Tibial artery (tissue), 4 donors: ENCODE results near the gene GSG1L.

ENCODE experiments used
- DNase-seq, 2 donors: peaks; one replicate each; pipeline ENCODE4 v3.0.0-alpha.2; 2019
- H3K27ac ChIP-seq, 2 donors: fragments of 200-600 bp; sonication (generic) in 1 of 2; 1 replicate in 1 of 2; 2 replicates in 1 of 2; pipeline ENCODE4 v1.5.1; 2018 to 2019; ENCODE audit warnings: mild to moderate bottlenecking in 1 of 2
- H3K27me3 ChIP-seq, 2 donors: fragments of 200-600 bp; sonication (generic) in 1 of 2; one replicate each; pipeline versions ENCODE4 v1.5.1 to v1.6.0; 2016 to 2019
- H3K36me3 ChIP-seq, 3 donors: fragments of 200-600 bp; sonication (generic) in 2 of 3; one replicate each; pipeline ENCODE4 v1.5.1; 2016 to 2019; ENCODE audit warnings: mild to moderate bottlenecking in 2 of 3
- H3K4me1 ChIP-seq, 4 donors: fragments of 200-600 bp; sonication (generic) in 2 of 4; 1 replicate in 3 of 4; 2 replicates in 1 of 4; pipeline ENCODE4 v1.5.1; 2016 to 2019
- H3K4me3 ChIP-seq, 2 donors: fragments of 200-600 bp; sonication (generic) in 1 of 2; 1 replicate in 1 of 2; 2 replicates in 1 of 2; pipeline ENCODE4 v1.5.1; 2018 to 2019; ENCODE audit warnings: mild to moderate bottlenecking in 2 of 2
- H3K9me3 ChIP-seq, 3 donors: fragments of 200-600 bp; sonication (generic) in 1 of 3; one replicate each; pipeline ENCODE4 v1.5.1; 2016 to 2019
- CTCF ChIP-seq, 2 experiments: fragments of 200-600 bp in 1 of 2; fragments of 450-650 bp in 1 of 2; IDR thresholded peaks; one replicate each; pipeline ENCODE4 v1.5.1; 2017 to 2019; ENCODE audit warnings: antibody characterized with exemption in 2 of 2, mild to moderate bottlenecking in 1 of 2, moderate library complexity in 1 of 2
- intact Hi-C: fragments of 100-400 bp; cut with DNase I; formaldehyde crosslinking; loops from one replicate; pipeline ENCODE4 v1.15.0; 2023; ENCODE audit warnings: low total_unique reads

Gene GSG1L

DNA sequence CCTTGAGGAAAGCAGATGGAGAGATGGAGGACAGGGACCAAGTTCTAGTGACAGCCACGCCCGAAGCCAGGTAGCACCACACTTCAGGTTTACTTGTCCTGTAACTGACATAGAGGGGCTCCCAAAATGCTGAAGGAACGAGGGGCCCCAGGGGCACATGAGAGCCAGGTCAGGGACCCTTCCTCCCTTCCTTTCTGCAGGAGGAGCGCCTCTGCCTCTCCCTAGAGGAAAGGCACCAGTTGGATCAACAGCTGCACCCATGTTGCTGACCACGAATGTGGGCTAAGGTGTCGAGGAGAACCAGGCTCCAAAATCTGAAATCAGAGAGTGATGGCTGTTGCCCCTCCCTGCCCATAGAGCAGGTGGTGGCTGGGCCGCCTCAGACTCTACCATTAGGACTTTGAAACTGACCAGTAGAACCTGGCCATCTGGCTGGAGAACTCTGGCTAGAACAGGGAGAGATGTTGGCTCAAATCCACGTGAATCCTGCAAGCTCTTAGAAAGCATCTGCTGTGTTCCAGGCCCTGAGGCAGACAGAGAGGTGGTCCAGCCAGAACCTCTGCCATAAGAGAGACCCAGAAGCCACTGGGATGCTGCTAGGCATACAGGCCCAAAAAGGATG, 294.8 kb downstream of the GSG1L start:
- no peaks in the 10 kb centered on the region for H3K9me3 ChIP-seq
- H3K36me3 ChIP-seq: peaks cover 7 to 86% (median 64%) of the 10 kb centered on the region in 3 donors
- intact Hi-C loops: no loop called here
- no peaks in the 10 kb centered on the region for H3K27me3 ChIP-seq
- H3K27ac ChIP-seq: no peak overlapping the region
- no peak for DNase-seq
- H3K4me1 ChIP-seq: peaks cover 0 to 4% (median 0%) of the 10 kb centered on the region in 4 donors
- no peak overlapping the region for H3K4me3 ChIP-seq
- TF ChIP-seq CTCF (IDR thresholded peaks at IDR 0.05): no peak

DNA sequence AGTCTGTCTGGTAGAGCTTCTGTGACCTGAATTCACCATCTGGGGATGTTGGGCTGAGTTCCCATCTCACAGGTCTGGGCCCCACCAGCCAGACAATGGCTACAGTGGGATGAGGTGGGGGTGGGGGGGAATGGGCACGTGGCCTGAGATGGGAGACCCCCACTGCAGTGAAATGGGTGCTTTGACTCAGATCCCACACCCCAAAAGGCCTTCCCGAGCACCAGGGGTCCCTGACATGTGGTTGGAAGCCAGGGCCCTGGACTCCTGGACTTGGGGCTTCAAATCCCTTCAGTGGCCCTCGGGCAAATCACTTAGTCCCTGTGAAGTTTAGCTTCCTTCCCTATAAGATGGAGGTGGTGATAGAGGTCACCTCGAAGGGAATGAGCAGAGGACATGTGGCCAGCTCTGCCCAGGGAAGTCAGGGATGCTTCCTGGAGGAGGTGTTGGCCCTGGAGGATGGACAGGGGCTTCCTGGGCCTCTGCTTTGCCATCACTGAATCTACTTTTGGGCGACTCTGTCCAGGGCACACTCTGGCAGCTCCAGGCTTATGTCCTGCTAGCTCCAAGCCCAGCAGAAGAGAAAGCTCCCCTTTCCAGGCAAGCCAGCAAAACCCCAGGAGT, 295.4 kb downstream of the GSG1L start:
- intact Hi-C loops: no loop called here
- TF ChIP-seq CTCF (IDR thresholded peaks at IDR 0.05): no peak

DNA sequence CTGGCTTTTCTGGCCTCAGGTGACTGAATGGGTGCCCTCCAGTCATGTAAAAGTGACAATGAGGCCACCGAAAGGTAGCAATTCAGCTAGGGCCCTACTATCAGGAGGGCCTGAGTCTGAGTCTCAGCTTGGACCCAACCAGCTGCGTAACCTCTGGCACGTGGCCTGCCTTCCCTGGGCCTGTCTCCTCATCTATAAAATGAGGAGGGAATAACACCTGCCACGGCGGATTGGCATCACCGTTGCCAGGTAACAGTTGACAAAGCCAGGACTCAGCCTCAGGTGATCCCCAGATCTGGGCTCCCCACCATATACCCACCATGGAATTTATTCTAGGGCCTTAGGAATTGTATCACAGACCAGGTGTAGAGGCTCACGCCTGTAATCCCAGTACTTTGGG, 296.4 kb downstream of the GSG1L start:
- Histone ChIP-seq H3K27ac (no peak overlapping the region), H3K36me3 (peaks cover 14 to 82% (median 68%) of the 10 kb centered on the region in 3 donors)
- no peak for DNase-seq

More for the DNA sequence above, 295.4 kb downstream of the GSG1L start:
- Histone ChIP-seq H3K4me1 (peaks cover 0 to 4% (median 0%) of the 10 kb centered on the region in 4 donors), H3K27ac (no peak overlapping the region), H3K27me3 (no peaks in the 10 kb centered on the region), H3K36me3 (peaks cover 6 to 80% (median 60%) of the 10 kb centered on the region in 3 donors), H3K9me3 (no peaks in the 10 kb centered on the region), H3K4me3 (no peak overlapping the region)
- DNase-seq: no peak

GRCh38 chr16:27766236-27766925, 297.1 kb downstream of the GSG1L start:
- Histone ChIP-seq H3K27me3 (no peaks in the 10 kb centered on the region), H3K4me3 (no peak overlapping the region), H3K27ac (no peak overlapping the region), H3K4me1 (peaks cover 0 to 4% (median 0%) of the 10 kb centered on the region in 4 donors), H3K9me3 (no peaks in the 10 kb centered on the region), H3K36me3 (peaks cover 21 to 82% (median 70%) of the 10 kb centered on the region in 3 donors)
- TF ChIP-seq CTCF (IDR thresholded peaks at IDR 0.05): no peak
- no peak for DNase-seq
- intact Hi-C loops: no loop called here

More for the DNA sequence above, 296.4 kb downstream of the GSG1L start:
- H3K4me1 ChIP-seq: peaks cover 0 to 4% (median 0%) of the 10 kb centered on the region in 4 donors
- no peak for TF ChIP-seq CTCF (IDR thresholded peaks at IDR 0.05)
- no peak overlapping the region for H3K4me3 ChIP-seq
- no peaks in the 10 kb centered on the region for H3K27me3 ChIP-seq
- intact Hi-C loops: no loop called here
- no peaks in the 10 kb centered on the region for H3K9me3 ChIP-seq

GRCh38 chr16:27764869-27765675, 298.4 kb downstream of the GSG1L start:
- Histone ChIP-seq H3K4me1 (peaks cover 0 to 1% (median 0%) of the 10 kb centered on the region in 4 donors), H3K27ac (no peak overlapping the region), H3K27me3 (no peaks in the 10 kb centered on the region), H3K9me3 (no peaks in the 10 kb centered on the region), H3K36me3 (peaks cover 22 to 73% (median 64%) of the 10 kb centered on the region in 3 donors), H3K4me3 (no peak overlapping the region)
- DNase-seq: no peak
- TF ChIP-seq CTCF (IDR thresholded peaks at IDR 0.05): no peak
- intact Hi-C loops: no loop called here
